HT-29 (cell line): ENCODE data around the gene DYDC1. TPM values are rescaled to one million over a fixed set of nuclear protein-coding genes. Genes with fewer than 3 reads are reported as not detected.
A peak's percentile ranks its signal among the peaks of the same experiment; 100 is the strongest.
"Not testable (repeated sequence)": the region's sequence is repeated elsewhere in the genome, so short reads cannot be mapped to it uniquely, and the experiment has no call there.

Source experiments
- DNase-seq: peaks from one replicate; pipeline ENCODE4 v3.0.0-alpha.2; 2015; ENCODE audit warnings: low spot score
- total RNA-seq: library from RNA; depleted of rRNA; stranded (reverse); fragments of >200 nt; shearing (Covaris generic); gene quantifications from 2 replicates; pipeline ENCODE4 v1.2.3, GENCODE V29; 2014; rRNA removed

DYDC1 gene
- not detected in 2 replicates for total RNA-seq

- DNase-seq: no peak
Observed at GRCh38 chr10:80356563-80356988, at the start of gene DYDC1, which contains the start of gene DYDC2. Gene DYDC1, minus strand, starts transcription at chr10:80356755. Its CDS starts 4,154 bp downstream, at chr10:80352601. Gene DYDC2, plus strand, starts transcription at chr10:80356781. Its CDS starts 5,663 bp downstream, at chr10:80362444.

GRCh38 chr10:80406204-80406603 is 49.6 kb upstream of the DYDC1 start:
- no peak for DNase-seq

GRCh38 chr10:80405626-80406025 is 49.1 kb upstream of the DYDC1 start:
- no peak for DNase-seq

GRCh38 chr10:80405035-80405434 is 48.5 kb upstream of the DYDC1 start:
- no peak for DNase-seq

- no peak for DNase-seq
Observed at GRCh38 chr10:80400136-80400804, 43.7 kb upstream of the DYDC1 start.

GRCh38 chr10:80397014-80397413 is 40.5 kb upstream of the DYDC1 start:
- no peak for DNase-seq

GRCh38 chr10:80394358-80394916 is 37.9 kb upstream of the DYDC1 start:
- DNase-seq: no peak

GRCh38 chr10:80392250-80392649 is 35.7 kb upstream of the DYDC1 start:
- DNase-seq: no peak

GRCh38 chr10:80390740-80391139 is 34.2 kb upstream of the DYDC1 start:
- DNase-seq: no peak

- DNase-seq: peak; percentile 50
Observed at GRCh38 chr10:80382989-80383388, 26.4 kb upstream of the DYDC1 start.

- DNase-seq: no peak
Observed at GRCh38 chr10:80380185-80380584, 23.6 kb upstream of the DYDC1 start.

- no peak for DNase-seq
Observed at GRCh38 chr10:80379701-80380100, 23.1 kb upstream of the DYDC1 start.

GRCh38 chr10:80373502-80373901 is 16.9 kb upstream of the DYDC1 start:
- no peak for DNase-seq

GRCh38 chr10:80372675-80373074 is 16.1 kb upstream of the DYDC1 start:
- no peak for DNase-seq

GRCh38 chr10:80371467-80371866 is 14.9 kb upstream of the DYDC1 start:
- no peak for DNase-seq

- DNase-seq: no peak
Observed at GRCh38 chr10:80365510-80365909, 9.0 kb upstream of the DYDC1 start.

- DNase-seq: no peak
Observed at GRCh38 chr10:80359644-80360043, 3.1 kb upstream of the DYDC1 start.

- not testable (repeated sequence) for DNase-seq
Observed at GRCh38 chr10:80358925-80359324, 2.4 kb upstream of the DYDC1 start.

GRCh38 chr10:80357851-80358125 is 1.2 kb upstream of the DYDC1 start:
- no peak for DNase-seq

GRCh38 chr10:80356989-80357850 is 665 bp upstream of the DYDC1 start:
- DNase-seq: no peak

- DNase-seq: no peak
Observed at GRCh38 chr10:80351220-80351619, 5.3 kb downstream of the DYDC1 start.

GRCh38 chr10:80350251-80350650 is 6.3 kb downstream of the DYDC1 start:
- no peak for DNase-seq

GRCh38 chr10:80344912-80345311 is 11.6 kb downstream of the DYDC1 start:
- no peak for DNase-seq
